Fibroblast of mammary gland (primary cell): ENCODE measurements around the gene ADRA2B.

Experiments
- DNase-seq: peaks from one replicate; pipeline ENCODE4 v3.0.0-alpha.2; 2010; ENCODE audit warnings: low read depth
- H3K4me3 ChIP-seq: 2 replicates; pipeline ENCODE4 v1.5.1; 2011; ENCODE audit warnings: low read depth, mild to moderate bottlenecking, low read length, moderate library complexity; ENCODE audit not compliant: control insufficient read depth
- TF ChIP-seq, protein P1 (sequence below): conservative IDR thresholded peaks from 2 replicates; pipeline ENCODE4 v1.5.1; 2011; ENCODE audit warnings: low read depth, low read length, inconsistent platforms; ENCODE audit not compliant: control insufficient read depth, insufficient read depth

The ADRA2B gene

DNA sequence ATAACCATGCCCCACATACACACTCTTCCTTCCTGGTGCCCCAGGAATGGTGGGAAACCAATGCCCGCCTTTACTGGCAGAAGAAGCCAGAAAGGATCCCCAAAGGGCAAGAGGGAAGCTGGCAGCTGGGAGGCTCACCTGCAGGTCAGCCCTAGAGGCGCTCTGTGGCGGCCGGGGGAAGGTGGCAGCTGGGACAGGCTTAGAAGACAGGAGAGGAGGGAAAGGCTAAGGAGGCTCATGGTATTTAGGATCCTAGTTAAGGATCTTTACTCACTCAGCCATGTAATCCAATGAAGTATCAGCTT is 23.8 kb downstream of the ADRA2B start:
- DNase-seq = no peak
- H3K4me3 ChIP-seq = no peak overlapping the region
- TF ChIP-seq, protein P1, sequence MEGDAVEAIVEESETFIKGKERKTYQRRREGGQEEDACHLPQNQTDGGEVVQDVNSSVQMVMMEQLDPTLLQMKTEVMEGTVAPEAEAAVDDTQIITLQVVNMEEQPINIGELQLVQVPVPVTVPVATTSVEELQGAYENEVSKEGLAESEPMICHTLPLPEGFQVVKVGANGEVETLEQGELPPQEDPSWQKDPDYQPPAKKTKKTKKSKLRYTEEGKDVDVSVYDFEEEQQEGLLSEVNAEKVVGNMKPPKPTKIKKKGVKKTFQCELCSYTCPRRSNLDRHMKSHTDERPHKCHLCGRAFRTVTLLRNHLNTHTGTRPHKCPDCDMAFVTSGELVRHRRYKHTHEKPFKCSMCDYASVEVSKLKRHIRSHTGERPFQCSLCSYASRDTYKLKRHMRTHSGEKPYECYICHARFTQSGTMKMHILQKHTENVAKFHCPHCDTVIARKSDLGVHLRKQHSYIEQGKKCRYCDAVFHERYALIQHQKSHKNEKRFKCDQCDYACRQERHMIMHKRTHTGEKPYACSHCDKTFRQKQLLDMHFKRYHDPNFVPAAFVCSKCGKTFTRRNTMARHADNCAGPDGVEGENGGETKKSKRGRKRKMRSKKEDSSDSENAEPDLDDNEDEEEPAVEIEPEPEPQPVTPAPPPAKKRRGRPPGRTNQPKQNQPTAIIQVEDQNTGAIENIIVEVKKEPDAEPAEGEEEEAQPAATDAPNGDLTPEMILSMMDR = no peak

DNA sequence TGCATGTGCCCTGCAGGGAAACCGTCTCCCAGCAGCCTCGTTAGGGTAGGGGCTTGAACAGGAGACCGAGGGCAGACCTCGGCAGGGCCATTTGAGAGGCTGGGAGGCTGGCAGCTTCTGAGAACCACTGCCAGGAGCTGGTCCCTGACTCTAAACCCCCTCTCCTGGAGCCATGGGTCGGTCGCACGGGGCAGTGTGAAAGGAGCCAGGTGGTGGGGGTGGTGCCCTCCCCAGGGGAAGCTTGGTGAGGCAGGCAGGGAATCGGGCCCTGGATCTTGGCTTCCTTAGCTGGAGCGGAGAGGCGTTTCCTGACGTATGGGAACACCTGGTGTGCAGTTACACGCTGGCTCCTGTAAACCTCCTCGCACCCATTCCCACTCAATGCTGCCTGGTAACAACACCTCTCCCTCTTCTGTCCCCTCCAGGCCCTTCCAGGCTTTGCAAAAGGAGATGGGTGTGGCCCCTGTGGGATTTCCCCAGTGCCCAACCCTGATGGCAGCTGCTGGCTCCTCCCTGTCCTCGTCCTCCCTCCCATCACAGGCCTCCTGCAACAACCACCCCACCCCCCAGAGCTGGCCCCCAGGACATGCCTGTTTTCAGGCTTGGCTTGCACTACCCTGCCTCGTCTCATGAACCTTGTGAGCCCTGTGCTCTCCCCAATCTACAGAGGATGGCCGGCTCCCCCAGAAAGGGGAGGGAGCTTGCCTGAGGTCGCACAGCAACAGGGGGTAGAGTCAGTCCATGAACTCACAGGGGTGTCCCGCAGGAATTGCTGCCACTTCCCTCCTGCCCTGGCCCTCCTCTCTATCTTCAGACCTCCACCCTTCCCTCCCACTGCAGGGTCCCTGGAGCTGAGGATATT is 24.4 kb downstream of the ADRA2B start:
- TF ChIP-seq, protein P1 = no peak
- H3K4me3 ChIP-seq = no peak overlapping the region
- DNase-seq = no peak

DNA sequence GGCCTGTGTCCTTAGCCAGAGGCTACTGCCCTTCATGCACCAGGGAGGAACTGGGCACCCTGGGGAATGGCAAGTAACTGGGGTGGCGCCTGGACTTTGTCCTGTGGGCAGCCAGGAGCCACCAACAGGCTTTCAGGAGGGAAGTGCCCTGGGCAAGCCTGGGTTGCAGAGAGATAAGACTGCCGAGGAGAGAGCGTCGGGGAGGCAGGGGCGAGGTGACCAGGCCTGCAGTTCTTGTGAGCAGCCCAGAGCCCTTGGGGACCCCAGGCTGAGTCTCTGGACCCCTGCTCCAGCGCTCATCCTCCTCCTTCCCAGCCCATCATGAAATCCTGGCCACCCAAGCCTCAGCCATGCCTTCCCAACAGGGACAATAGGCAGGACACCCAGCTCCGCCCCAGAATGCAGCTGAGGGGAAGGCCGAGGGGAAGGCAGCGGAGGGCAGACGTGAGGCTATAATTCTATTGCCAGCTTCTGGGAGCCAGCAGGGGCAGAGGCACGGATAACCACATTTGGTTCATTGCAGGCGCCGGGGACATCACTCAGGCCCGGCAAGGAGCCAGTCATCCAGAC is 25.1 kb downstream of the ADRA2B start:
- TF ChIP-seq, protein P1 = no peak
- H3K4me3 ChIP-seq = no peak overlapping the region
- DNase-seq = no peak

DNA sequence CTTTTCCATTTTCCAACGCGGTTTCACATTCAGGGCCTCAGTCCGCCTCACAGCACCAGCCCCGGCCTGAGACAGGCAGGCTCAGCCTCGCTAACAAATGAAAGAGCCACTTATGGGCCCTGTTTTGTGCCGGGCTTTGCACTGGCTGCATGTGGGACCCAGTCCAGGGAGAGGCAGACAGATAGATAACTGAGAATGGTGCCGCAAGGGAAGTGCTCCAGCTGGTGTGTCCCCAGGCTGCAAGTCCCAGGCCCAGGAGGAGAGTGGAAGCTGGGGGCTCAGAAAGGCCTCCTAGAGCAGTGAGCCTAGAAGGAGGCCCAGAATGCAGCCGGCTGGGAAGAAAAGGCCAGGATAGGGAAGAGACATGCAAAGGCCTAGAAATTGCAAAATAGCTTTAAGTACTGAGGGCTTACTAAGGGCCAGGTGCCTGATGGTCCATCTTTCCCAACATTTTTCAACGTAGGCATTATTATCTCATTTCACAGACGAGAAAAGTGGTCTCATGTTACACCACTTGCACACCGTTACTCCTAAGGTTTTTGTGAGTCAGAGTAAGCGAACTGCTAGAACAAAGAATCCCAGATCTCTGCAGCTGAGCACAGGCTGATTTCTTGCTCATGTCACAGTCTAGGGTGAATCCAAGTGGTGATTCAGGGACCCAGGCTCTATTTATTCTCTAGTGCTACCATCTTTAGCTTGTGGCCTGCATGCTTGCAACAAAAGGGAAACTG is 26.0 kb downstream of the ADRA2B start:
- no peak overlapping the region for H3K4me3 ChIP-seq
- peak; percentile 7 for DNase-seq
- TF ChIP-seq, protein P1 = no peak

DNA sequence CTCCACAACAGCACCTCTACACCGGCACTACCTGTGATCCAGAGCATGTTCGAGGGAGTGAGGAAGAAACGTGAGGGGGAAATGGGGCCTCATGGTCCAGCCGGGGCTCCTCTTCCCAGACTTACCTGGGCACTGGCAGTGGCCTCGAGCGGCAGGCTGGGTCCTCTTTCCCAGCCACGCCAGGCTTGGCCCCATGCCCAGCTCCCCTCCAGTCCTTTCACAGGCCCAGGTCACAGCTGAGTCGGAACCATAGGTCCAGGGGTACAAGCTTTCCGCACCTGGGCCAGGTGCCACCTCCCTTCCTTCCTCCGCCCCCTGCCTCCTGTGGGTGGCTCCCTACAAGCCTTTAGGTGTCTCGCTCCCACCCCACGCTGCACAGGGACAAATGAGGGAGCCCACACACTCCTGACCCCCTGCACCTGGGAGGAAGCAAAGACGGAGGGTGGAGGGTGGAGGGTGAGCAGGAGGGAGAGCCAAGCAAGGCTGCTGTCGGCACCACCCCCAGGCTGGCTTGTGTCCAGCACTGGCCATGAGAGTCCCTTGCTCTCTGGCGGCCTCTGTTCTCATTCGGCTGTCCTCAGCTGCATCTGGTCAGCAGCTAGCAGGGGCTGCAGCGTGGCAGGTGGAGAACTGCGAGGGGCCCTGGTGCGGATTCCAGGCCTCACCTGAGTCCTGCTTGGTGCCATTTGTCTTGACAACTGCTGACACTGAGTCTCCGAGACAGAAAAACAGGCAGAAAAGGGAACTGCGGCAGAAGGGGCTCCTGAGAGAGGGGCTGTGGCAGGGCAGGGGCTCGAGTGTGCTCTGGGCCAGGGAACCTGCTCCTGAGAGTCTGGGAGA is 26.8 kb downstream of the ADRA2B start:
- DNase-seq = no peak
- TF ChIP-seq, protein P1 = no peak
- no peak overlapping the region for H3K4me3 ChIP-seq
